CD4-positive, alpha-beta T cell (primary cell): Measurements from ENCODE around the gene EIF5A2. TPM values are rescaled to one million over a fixed set of nuclear protein-coding genes. Genes with fewer than 3 reads are reported as not detected.

Experiments used
- ATAC-seq: fragments of 200-7000 bp; cut with Tn5 transposase; one replicate; pipeline ENCODE4 v1.10.0; 2022; ENCODE audit warnings: mild to moderate bottlenecking; ENCODE audit not compliant: poor library complexity
- CTCF ChIA-PET: fragments of 350-600 bp; sonication (Branson Sonifier 250); formaldehyde crosslinking; loops from one replicate; lab custom pipeline; 2021; ENCODE audit warnings: antibody characterized with exemption, inconsistent platforms; lab: Charles Lee
- POLR2A ChIA-PET: fragments of 350-600 bp; sonication (Branson Sonifier 250); formaldehyde crosslinking; loops from one replicate; lab custom pipeline; 2021; ENCODE audit warnings: antibody characterized with exemption, inconsistent platforms; lab: Charles Lee
- DNase-seq, 14 experiments: peaks; one replicate each; pipeline ENCODE4 v3.0.0-alpha.2; 2013 to 2020; ENCODE audit warnings: mixed read lengths in 2 of 14
- H3K27ac ChIP-seq, 2 donors: one replicate each; pipeline versions ENCODE4 v1.5.1 to v1.7.0; 2013; ENCODE audit warnings: low read length in 2 of 2, low read depth in 1 of 2, mild to moderate bottlenecking in 1 of 2
- H3K27me3 ChIP-seq, 2 experiments: 1 replicate in 1 of 2; 2 replicates in 1 of 2; pipeline versions ENCODE4 v1.6.1 to v1.7.0; 2013; ENCODE audit warnings: low read length in 2 of 2, control low read depth in 1 of 2, mild to moderate bottlenecking in 1 of 2, moderate library complexity in 1 of 2; ENCODE audit not compliant: insufficient read depth in 2 of 2, control insufficient read depth in 1 of 2
- H3K36me3 ChIP-seq: one replicate; pipeline ENCODE4 v1.6.1; 2013; ENCODE audit warnings: low read length, control low read depth; ENCODE audit not compliant: insufficient read depth
- H3K4me1 ChIP-seq: one replicate; pipeline ENCODE4 v1.6.1; 2013; ENCODE audit warnings: low read length, control low read depth; ENCODE audit not compliant: insufficient read depth
- H3K4me3 ChIP-seq: one replicate; pipeline ENCODE4 v1.5.1; 2013; ENCODE audit warnings: mild to moderate bottlenecking, low read length, moderate library complexity
- H3K9me3 ChIP-seq, 2 experiments: 1 replicate in 1 of 2; 2 replicates in 1 of 2; pipeline versions ENCODE4 v1.6.1 to v1.7.0; 2013; ENCODE audit warnings: low read length in 2 of 2, mild to moderate bottlenecking in 2 of 2, control low read depth in 1 of 2, moderate library complexity in 1 of 2; ENCODE audit not compliant: control insufficient read depth in 1 of 2, insufficient read depth in 1 of 2
- H3K27ac Mint-ChIP-seq: one replicate; pipeline ENCODE4 v1.8.0; 2020; ENCODE audit warnings: mixed read lengths
- H3K27me3 Mint-ChIP-seq: one replicate; pipeline ENCODE4 v1.8.0; 2021; ENCODE audit warnings: mixed read lengths
- H3K36me3 Mint-ChIP-seq: one replicate; pipeline ENCODE4 v1.8.0; 2021; ENCODE audit warnings: low read depth, mixed read lengths
- H3K4me1 Mint-ChIP-seq: one replicate; pipeline ENCODE4 v1.8.0; 2021; ENCODE audit warnings: low read depth, mixed read lengths
- H3K4me3 Mint-ChIP-seq: one replicate; pipeline ENCODE4 v1.8.0; 2020; ENCODE audit warnings: mild to moderate bottlenecking, mixed read lengths
- H3K9me3 Mint-ChIP-seq: one replicate; pipeline ENCODE4 v1.8.0; 2020; ENCODE audit warnings: mixed read lengths
- intact Hi-C, 2 experiments: fragments of 100-400 bp; cut with DNase I in 1 of 2; cut with micrococcal nuclease in 1 of 2; formaldehyde crosslinking; loops; one replicate each; pipeline versions ENCODE4 v1.15.1 to v1.9.0; 2023 to 2025; cut with DNase I, micrococcal nuclease
- total RNA-seq, 174 experiments: library from RNA in 2 of 174; stranded (reverse) in 2 of 174; gene quantifications; one replicate each; pipeline ENCODE4 v1.2.3 and lab custom pipeline; 2021 to 2026
- TF ChIP-seq, protein P1 (sequence below): fragments of 200-600 bp; IDR thresholded peaks from one replicate; pipeline ENCODE4 v1.8.0; 2022; ENCODE audit warnings: antibody characterized with exemption, mild to moderate bottlenecking

The EIF5A2 gene
- total RNA-seq, 2 experiments from 2014 or later: 10.6 to 13.7 TPM

DNA sequence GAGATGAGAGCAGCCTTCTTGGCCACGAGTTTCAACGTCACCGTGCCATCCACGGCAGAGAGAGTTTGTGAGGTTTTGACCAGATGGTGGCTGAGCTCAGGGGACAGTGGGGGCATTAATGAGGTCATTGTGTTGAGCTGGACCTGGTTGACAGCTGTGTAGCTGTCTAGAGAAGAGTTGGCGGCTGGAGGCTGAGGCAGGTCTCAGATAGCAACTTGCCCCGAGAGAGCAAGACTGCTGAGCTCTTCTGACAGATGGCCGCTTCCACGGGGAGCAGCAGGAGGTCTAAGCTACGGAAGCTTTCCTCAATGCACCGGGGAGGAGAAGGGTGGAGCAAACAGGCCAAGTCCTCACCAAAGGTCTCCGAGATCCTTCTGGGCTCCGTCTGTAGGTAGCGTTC is 44.8 kb upstream of the EIF5A2 start:
- ChIA-PET CTCF (interaction anchor here (0.9 kb wide), 1 partner anchor 10 kb away, joined by 3 read pairs; no protein-coding TSS in a partner anchor), POLR2A (no interaction called here)
- Mint-ChIP-seq H3K4me3 (no peak overlapping the region), H3K9me3 (no peaks in the 10 kb centered on the region), H3K36me3 (no peaks in the 10 kb centered on the region), H3K27ac (no peak overlapping the region), H3K27me3 (peaks cover 27% of the 10 kb centered on the region), H3K4me1 (no peaks in the 10 kb centered on the region)
- no peak for DNase-seq
- TF ChIP-seq, protein P1, sequence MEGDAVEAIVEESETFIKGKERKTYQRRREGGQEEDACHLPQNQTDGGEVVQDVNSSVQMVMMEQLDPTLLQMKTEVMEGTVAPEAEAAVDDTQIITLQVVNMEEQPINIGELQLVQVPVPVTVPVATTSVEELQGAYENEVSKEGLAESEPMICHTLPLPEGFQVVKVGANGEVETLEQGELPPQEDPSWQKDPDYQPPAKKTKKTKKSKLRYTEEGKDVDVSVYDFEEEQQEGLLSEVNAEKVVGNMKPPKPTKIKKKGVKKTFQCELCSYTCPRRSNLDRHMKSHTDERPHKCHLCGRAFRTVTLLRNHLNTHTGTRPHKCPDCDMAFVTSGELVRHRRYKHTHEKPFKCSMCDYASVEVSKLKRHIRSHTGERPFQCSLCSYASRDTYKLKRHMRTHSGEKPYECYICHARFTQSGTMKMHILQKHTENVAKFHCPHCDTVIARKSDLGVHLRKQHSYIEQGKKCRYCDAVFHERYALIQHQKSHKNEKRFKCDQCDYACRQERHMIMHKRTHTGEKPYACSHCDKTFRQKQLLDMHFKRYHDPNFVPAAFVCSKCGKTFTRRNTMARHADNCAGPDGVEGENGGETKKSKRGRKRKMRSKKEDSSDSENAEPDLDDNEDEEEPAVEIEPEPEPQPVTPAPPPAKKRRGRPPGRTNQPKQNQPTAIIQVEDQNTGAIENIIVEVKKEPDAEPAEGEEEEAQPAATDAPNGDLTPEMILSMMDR: no peak
- Histone ChIP-seq H3K27ac (no peak overlapping the region), H3K4me1 (no peaks in the 10 kb centered on the region), H3K9me3 (no peaks in the 10 kb centered on the region), H3K36me3 (no peaks in the 10 kb centered on the region), H3K4me3 (no peak overlapping the region), H3K27me3 (peaks cover 0 to 5% of the 10 kb centered on the region in 2 experiments)
- no peak for ATAC-seq
- intact Hi-C loops: no loop called here

DNA sequence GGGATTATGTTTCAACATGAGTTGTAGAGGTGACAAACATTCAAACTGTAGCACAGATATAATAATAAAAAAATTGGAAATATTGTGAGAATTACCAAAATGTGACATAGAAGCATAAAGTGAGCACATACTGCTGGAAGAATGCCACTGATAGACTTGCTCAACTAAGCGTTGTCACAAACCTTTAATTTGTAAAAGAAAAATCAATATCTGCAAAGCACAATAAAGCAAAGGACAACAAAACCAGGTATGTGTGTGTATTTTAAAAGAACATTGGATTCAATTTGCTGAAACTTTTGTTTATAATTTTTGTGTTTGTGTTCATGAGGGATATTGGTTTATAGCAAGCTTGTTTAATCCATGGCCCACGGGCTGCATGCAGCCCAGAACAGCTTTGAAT is 40.8 kb upstream of the EIF5A2 start:
- no peak for DNase-seq
- H3K36me3 ChIP-seq: no peaks in the 10 kb centered on the region
- intact Hi-C loops: no loop called here
- H3K4me1 ChIP-seq: no peaks in the 10 kb centered on the region
- no peak overlapping the region for H3K27ac ChIP-seq
- no peak overlapping the region for H3K4me3 ChIP-seq
- H3K27me3 Mint-ChIP-seq: peaks cover 38% of the 10 kb centered on the region
- peaks cover 0 to 5% of the 10 kb centered on the region in 2 experiments for H3K27me3 ChIP-seq
- peaks cover 0 to 9% of the 10 kb centered on the region in 2 experiments for H3K9me3 ChIP-seq
- TF ChIP-seq, protein P1: no peak
- no peaks in the 10 kb centered on the region for H3K9me3 Mint-ChIP-seq
- H3K4me1 Mint-ChIP-seq: no peaks in the 10 kb centered on the region
- no peak overlapping the region for H3K4me3 Mint-ChIP-seq
- ATAC-seq: no peak
- POLR2A ChIA-PET: no interaction called here
- H3K27ac Mint-ChIP-seq: no peak overlapping the region
- no peaks in the 10 kb centered on the region for H3K36me3 Mint-ChIP-seq
- CTCF ChIA-PET: no interaction called here

DNA sequence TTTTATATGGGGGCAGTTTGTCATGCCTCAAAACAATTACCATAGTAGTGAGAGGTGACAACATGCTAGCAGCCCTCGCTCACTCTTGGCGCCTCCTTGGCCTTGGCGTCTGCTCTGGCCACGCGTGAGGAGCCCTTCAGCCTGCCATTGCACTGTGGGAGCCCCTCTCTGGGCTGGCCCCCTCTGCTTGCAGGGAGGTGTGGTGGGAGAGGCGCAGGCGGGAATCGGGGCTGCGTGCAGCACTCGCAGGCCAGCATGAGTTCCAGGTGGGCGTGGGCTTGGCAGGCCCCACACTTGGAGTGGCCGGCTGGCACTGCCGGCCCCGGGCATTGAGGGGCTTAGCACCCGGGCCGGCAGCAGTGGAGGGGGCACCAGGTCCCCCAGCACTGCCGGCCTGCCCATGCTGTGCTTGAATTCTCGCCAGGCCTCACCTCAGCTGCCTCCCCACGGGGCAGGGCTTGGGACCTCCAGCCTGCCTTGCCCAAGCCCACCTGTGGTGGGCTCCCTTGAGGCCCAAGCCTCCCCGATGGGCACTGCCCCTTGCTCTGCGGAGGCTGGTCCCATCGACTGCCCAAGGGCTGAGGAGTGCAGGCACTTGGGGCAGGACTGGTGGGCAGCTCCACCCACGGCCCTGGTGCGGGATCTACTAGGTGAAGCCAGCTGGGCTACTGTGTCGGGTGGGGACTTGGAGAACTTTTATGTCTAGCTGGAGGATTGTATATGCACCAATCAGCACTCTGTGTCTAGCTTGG is 38.8 kb upstream of the EIF5A2 start:
- POLR2A ChIA-PET: no interaction called here

More for the DNA sequence above, 38.8 kb upstream of the EIF5A2 start:
- Mint-ChIP-seq H3K9me3 (no peaks in the 10 kb centered on the region), H3K4me1 (no peaks in the 10 kb centered on the region), H3K36me3 (no peaks in the 10 kb centered on the region), H3K27me3 (peaks cover 36% of the 10 kb centered on the region), H3K4me3 (no peak overlapping the region), H3K27ac (no peak overlapping the region)
- no peaks in the 10 kb centered on the region for H3K36me3 ChIP-seq
- intact Hi-C loops: no loop called here
- CTCF ChIA-PET: no interaction called here
- peaks cover 0 to 13% of the 10 kb centered on the region in 2 experiments for H3K9me3 ChIP-seq
- no peaks in the 10 kb centered on the region for H3K4me1 ChIP-seq
- ATAC-seq (no peak), DNase-seq (no peak)
- H3K27ac ChIP-seq: no peak overlapping the region
- TF ChIP-seq, protein P1: no peak
- peaks cover 0 to 5% of the 10 kb centered on the region in 2 experiments for H3K27me3 ChIP-seq
- H3K4me3 ChIP-seq: no peak overlapping the region
